Activated CD8-positive, alpha-beta memory T cell treated with anti-CD3 and anti-CD28 coated beads, Interleukin-2, amount 50 U/mL, for 4 hours (primary cell): ENCODE data around the gene GHR.

Source experiments
- DNase-seq: peaks from one replicate; pipeline ENCODE4 v3.0.0-alpha.2; 2020

Gene GHR

GRCh38 chr5:42518595-42519221 is 95.5 kb downstream of the GHR start:
- DNase-seq: no peak

GRCh38 chr5:42520203-42520602 is 97.0 kb downstream of the GHR start:
- no peak for DNase-seq

- DNase-seq: no peak
Observed at GRCh38 chr5:42520957-42521356, 97.7 kb downstream of the GHR start.

- no peak for DNase-seq
Observed at GRCh38 chr5:42521406-42521805, 98.2 kb downstream of the GHR start.

- DNase-seq: no peak
Observed at GRCh38 chr5:42522783-42523182, 99.5 kb downstream of the GHR start.

- no peak for DNase-seq
Observed at GRCh38 chr5:42526179-42526578, 102.9 kb downstream of the GHR start.

GRCh38 chr5:42531611-42532010 is 108.4 kb downstream of the GHR start:
- DNase-seq: no peak

GRCh38 chr5:42542106-42542505 is 118.9 kb downstream of the GHR start:
- DNase-seq: no peak

- no peak for DNase-seq
Observed at GRCh38 chr5:42543774-42544173, 120.5 kb downstream of the GHR start.

- DNase-seq: no peak
Observed at GRCh38 chr5:42545038-42545437, 121.8 kb downstream of the GHR start.

- DNase-seq: no peak
Observed at GRCh38 chr5:42547141-42547540, 123.9 kb downstream of the GHR start.

- no peak for DNase-seq
Observed at GRCh38 chr5:42547894-42548293, 124.7 kb downstream of the GHR start.

- no peak for DNase-seq
Observed at GRCh38 chr5:42552597-42552996, 129.4 kb downstream of the GHR start.

- no peak for DNase-seq
Observed at GRCh38 chr5:42553461-42553860, 130.2 kb downstream of the GHR start.

- DNase-seq: no peak
Observed at GRCh38 chr5:42555010-42555409, 131.8 kb downstream of the GHR start.

GRCh38 chr5:42555797-42556196 is 132.6 kb downstream of the GHR start:
- DNase-seq: no peak

- DNase-seq: no peak
Observed at GRCh38 chr5:42557689-42558088, 134.4 kb downstream of the GHR start.

- no peak for DNase-seq
Observed at GRCh38 chr5:42561656-42562055, 138.4 kb downstream of the GHR start.

- no peak for DNase-seq
Observed at GRCh38 chr5:42564689-42565356, 141.6 kb downstream of the GHR start.

GRCh38 chr5:42566652-42567295 is 143.5 kb downstream of the GHR start:
- no peak for DNase-seq

GRCh38 chr5:42569325-42569724 is 146.1 kb downstream of the GHR start:
- no peak for DNase-seq

GRCh38 chr5:42569953-42570548 is 146.8 kb downstream of the GHR start:
- DNase-seq: no peak

- DNase-seq: no peak
Observed at GRCh38 chr5:42570966-42571960, 148.0 kb downstream of the GHR start.
